ENCODE data around the gene DCUN1D4.

Gene DCUN1D4

GRCh38 chr4:51853027-51853682 lies 10.2 kb downstream of the DCUN1D4 start:
- peak; percentile 29 for DNase-seq (ENCODE audit: low read depth, low spot score)

DNA sequence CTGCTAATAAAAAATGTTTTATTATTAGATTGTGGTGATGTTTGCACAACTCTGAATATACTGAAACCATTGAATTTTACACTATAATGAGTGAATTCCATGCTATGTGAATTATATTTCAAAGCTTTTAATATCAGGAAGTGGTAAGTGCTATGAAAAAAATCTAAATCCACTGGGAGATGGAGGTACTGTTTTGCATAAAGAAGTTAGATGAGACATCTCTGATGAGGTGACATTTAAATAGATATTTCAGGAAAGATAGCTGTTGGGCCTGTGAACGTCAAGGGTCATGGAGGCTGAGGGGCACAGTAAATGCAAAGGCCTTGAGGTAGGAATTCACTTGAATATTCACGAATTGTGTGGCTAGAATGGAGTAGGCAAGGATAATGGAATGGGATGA lies 12.3 kb downstream of the DCUN1D4 start:
- DNase-seq (ENCODE audit: low read depth, low spot score): no peak

- no peak for DNase-seq (ENCODE audit: low read depth, low spot score)
These were observed 12.8 kb downstream of the DCUN1D4 start for GRCh38 chr4:51855751-51856150.

DNA sequence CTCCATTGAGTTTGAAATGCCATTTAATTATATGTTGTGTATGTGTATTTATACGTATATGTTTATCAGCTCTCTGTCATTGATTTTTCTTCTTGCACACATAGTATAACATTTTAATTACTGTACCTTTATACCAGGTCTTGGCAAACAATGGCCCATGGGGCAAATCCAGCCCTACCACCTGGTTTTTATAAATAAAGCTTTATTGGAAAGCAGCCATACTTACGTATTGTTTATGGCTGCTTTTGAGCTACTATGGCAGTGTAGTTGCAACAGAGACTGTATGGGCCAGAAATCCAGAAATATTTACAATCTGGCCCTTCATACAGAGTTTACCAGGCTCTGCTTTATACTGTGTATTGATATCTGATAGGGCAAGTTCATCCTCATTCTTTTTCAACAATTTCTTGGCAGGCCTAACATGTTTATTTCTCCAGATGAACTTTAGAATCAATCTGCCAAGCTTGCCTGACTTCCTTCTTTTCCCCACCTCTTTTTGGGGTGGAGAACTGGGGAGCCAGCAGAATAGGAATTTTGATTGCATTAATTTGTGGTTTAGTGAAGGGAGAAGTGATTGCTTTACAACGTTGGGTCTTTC lies 15.8 kb downstream of the DCUN1D4 start:
- no peak for DNase-seq (ENCODE audit: low read depth, low spot score)

DNA sequence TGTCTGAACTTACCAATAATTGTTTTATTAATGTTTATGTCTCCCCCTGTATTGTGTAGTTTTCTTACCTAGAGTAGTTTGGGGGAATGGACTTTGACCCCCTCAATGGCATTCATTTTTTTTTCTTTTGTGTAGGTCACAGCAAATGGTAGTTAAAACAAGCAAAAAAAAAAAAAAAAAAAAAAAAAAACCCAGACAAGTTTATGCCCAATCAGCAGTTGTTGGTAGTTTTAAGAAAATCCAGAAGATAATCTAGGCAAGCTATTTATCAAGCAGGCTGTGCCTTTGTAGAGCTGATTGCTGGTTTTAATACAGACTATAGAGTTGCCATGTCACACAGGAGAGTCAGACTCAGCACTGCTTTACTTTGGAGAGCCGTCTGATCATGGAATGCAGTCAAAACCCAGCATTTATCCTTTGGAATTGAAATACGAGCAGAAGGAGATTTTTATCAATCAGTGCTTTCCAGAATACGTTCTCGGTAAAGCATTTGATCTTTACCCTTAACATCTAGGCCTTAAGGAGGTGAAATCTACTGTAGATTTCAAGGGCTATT lies 16.6 kb downstream of the DCUN1D4 start:
- DNase-seq (ENCODE audit: low read depth, low spot score): no peak

GRCh38 chr4:51862199-51862598 lies 19.2 kb downstream of the DCUN1D4 start:
- DNase-seq (ENCODE audit: low read depth, low spot score): no peak

DNA sequence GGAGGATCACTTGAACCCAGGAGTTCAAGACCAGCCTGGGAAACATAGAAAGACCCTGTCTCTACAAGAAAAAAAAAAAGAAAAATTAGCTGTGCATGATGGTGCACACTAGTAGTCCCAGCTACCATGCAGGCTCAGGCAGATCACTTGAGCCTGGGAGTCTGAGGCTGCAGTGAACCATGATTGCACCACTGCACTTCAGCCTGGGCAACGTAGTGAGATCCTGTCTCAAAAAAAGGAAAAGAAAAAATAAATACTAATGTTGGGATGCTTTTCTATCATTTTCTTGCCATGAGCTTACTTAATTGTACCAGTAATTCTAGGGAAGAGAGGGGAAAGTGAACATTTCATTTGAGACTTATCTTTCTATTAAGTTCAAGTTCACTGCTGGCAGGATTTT lies 19.8 kb downstream of the DCUN1D4 start:
- no peak for DNase-seq (ENCODE audit: low read depth, low spot score)

DNA sequence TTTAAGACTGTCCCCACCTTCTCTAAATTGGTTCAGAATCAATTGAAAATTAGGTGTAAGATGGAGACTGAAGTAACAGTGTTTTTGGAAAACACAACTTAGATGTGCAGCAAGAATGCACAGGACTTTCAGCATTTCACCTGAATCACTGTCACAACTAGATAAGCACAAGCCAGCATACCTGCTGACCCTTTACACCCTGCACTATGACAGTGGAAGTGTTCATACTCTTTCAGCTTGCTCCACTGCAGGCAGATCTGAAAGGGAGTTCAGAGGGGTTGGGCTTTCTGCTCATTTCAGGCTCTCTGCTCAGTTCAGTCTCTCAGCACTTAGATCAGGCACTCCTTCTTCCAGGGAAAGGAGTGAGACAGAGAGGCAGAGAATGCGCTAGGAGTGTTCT lies 22.8 kb downstream of the DCUN1D4 start:
- no peak for DNase-seq (ENCODE audit: low read depth, low spot score)

DNA sequence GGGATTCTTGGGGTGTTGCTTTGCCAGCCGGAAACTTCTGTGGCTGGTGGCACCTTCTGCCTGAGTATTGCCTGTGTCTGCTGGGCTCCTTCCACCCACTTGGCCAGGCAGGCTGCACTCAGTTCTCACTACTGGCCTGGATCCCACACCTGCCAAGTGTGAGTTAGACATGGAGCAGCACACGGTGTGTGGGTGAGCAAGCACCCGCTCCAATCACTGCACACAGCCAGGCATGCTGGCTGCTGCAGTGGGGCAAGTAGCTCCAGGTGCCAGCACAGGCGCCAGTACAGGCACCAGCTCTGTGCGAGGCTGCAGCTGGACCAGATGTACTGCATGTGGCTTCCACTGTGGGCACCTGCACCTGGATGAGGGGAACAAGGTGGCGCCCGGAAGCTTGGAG lies 23.9 kb downstream of the DCUN1D4 start:
- DNase-seq (ENCODE audit: low read depth, low spot score): no peak

GRCh38 chr4:51867689-51868448 lies 24.9 kb downstream of the DCUN1D4 start:
- no peak for DNase-seq (ENCODE audit: low read depth, low spot score)

DNA sequence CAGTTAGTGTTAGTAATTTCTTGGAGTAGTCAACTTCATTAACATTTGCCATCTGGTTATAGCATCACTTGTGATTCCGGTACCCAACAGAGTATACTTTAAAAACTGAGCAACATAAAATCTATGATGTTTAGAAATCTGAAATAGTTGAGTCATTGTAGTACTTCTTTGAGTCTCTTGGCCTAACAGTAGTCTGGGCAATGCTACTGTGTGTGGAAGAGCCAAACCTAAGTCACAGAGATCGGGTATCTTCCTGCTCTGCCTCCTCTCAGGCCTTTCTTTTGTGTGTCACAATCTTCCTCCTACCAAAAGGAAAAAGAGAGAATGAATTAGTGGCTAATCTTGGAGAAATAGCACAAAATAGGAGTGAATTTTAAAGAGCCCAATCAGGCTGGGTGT lies 25.5 kb downstream of the DCUN1D4 start:
- no peak for DNase-seq (ENCODE audit: low read depth, low spot score)

- no peak for DNase-seq (ENCODE audit: low read depth, low spot score)
These were observed 27.7 kb downstream of the DCUN1D4 start for GRCh38 chr4:51870441-51871188.

DNA sequence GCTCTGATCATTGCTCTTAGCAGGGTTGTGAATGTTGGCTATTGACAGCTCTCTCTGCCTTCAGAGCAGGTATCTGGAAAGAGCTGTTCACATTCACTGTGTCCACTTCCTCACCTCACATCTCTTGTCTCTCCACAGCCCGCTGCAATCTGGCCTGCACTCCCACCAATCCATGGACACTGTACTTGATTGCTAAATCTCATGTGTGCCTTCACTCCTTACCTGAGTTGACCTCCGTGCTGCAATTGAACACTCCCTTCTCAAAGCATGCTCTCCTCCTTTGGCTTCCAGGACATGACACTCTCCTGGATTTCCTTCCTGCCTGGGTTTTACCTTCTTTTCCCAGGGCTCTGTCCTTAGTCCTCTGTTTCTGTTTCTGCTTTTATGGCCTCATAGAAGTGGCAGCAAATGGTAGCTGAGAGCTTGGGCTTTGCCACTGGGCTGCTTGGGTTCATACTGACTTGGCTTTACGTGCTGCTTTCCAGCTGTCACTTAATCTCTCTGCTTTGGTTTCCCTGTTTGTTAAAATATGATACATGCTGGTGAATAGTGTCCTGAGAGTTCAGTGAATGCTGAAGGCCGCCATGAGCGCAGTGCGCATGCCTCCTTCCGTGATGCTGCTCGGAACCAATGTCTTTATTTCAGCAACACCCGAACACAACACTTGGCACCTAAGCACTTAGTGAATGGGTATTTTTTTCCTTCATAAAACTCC lies 29.5 kb downstream of the DCUN1D4 start:
- no peak for DNase-seq (ENCODE audit: low read depth, low spot score)

DNA sequence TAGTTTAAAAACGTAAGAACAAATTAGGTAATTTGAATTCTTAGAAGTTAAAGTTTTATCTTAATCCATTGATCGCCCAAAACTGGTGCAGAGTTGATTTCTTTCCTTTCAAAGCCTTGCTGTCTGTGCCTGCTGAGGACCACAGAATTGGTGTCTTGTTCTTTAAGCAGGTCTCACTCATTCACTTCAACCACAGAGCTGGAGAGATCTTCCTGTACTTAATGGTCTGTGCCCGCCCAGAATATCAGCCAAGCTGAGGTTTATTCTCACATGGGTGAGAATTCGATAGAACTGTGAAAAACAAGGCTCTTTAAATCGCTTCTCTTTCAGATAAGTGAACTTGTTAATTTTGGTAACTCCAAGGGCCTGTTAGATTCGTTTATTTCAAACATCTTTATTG lies 31.6 kb downstream of the DCUN1D4 start:
- no peak for DNase-seq (ENCODE audit: low read depth, low spot score)

DNA sequence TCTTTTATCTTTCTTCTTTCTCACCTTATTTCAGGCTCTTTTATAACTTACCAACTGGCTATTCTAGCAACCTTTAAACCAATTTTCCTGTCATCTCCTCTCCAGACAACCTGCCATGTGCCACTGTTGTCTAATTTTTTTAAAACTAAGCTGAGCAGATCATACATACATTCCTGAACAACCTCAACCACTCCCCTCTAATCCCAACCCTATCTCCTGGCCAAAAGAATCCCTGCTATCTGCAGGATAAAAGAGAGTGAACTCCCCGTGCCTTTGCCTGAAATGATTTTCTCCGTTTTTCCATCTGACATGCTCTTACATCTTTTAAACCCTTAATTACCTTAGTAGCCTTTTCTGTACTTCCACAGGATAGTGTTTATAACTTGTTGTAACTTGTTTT lies 35.5 kb downstream of the DCUN1D4 start:
- peak; percentile 22 for DNase-seq (ENCODE audit: low read depth, low spot score)

- no peak for DNase-seq (ENCODE audit: low read depth, low spot score)
These were observed 37.3 kb downstream of the DCUN1D4 start for GRCh38 chr4:51880016-51880915.

DNA sequence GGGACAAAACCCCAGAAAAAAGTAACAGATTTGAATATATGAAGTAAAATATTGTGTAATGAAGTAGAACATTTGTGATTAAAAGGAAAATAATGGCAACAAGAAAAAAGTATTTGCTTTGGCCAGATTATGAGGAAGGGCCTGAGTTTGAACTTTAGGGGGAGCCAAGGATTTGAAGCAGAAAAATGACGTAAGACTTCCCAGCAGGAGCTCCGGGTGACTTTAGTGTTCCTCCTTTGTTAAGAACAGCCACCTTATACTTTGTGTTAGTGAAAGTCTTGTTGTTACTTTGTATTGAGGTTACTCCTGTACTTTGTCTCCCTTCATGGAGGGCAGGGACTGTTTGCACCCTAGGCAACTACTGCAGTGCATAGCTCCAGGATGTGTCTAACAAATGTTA lies 41.1 kb downstream of the DCUN1D4 start:
- peak; percentile 23 for DNase-seq (ENCODE audit: low read depth, low spot score)

- DNase-seq (ENCODE audit: low read depth, low spot score): no peak
These were observed 41.7 kb downstream of the DCUN1D4 start for GRCh38 chr4:51884606-51885005.

DNA sequence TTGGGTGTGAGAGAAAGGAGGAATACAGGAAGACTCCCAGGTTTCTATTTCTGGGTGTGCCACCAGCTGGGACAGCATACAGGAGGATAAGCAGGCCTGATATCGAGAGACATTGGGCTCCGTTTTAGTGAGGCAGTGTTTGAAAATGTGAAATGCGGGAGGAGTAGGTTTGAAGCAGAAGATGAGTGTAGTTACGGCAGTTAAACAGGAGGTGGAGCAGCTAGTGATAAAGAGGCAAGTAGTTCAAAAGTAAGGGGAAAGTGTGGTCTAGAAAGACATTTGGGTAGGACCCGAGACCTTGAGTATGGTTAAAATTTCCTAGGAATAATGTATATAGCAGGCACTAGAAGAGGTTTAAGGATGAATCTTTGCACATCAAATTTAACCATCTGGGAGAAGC lies 42.4 kb downstream of the DCUN1D4 start:
- peak; percentile 38 for DNase-seq (ENCODE audit: low read depth, low spot score)

GRCh38 chr4:51890760-51891159 lies 47.8 kb downstream of the DCUN1D4 start:
- DNase-seq (ENCODE audit: low read depth, low spot score): no peak

All from astrocyte of the hippocampus (primary cell).